HEK293 (cell line): Measurements from ENCODE around the gene PRPF4.

Experiments
- GLI2 ChIP-seq: fragments of 450-650 bp; formaldehyde crosslinking; IDR thresholded peaks from 2 replicates; pipeline ENCODE4; 2017; ENCODE audit warnings: missing biosample characterization, missing genetic modification characterization, low read depth, borderline replicate concordance
- ZFHX2 ChIP-seq: fragments of 450-650 bp; formaldehyde crosslinking; conservative IDR thresholded peaks from 2 replicates; pipeline ENCODE4 v1.5.1; 2016; ENCODE audit warnings: missing biosample characterization, missing genetic modification characterization
- ZNF221 ChIP-seq: fragments of 450-650 bp; formaldehyde crosslinking; IDR thresholded peaks from 2 replicates; pipeline ENCODE4 v1.5.1; 2017; ENCODE audit warnings: missing biosample characterization, missing genetic modification characterization, borderline replicate concordance
- ZNF423 ChIP-seq: fragments of 450-650 bp; formaldehyde crosslinking; IDR thresholded peaks from 2 replicates; pipeline ENCODE4 v1.5.1; 2016; ENCODE audit warnings: missing biosample characterization, missing genetic modification characterization
- ZNF670 ChIP-seq: fragments of 450-650 bp; formaldehyde crosslinking; IDR thresholded peaks from 2 replicates; pipeline ENCODE4 v1.5.1; 2016; ENCODE audit warnings: missing biosample characterization, missing genetic modification characterization, low read depth
- ZNF701 ChIP-seq: fragments of 450-650 bp; formaldehyde crosslinking; IDR thresholded peaks from 2 replicates; pipeline ENCODE4 v1.5.1; 2016; ENCODE audit warnings: missing biosample characterization, missing genetic modification characterization
- ZNF768 ChIP-seq: fragments of 450-650 bp; formaldehyde crosslinking; IDR thresholded peaks from 2 replicates; pipeline ENCODE4 v1.5.1; 2018; ENCODE audit warnings: missing biosample characterization, mild to moderate bottlenecking, missing genetic modification characterization
- TF ChIP-seq, protein P1 (sequence below): fragments of 450-650 bp; formaldehyde crosslinking; IDR thresholded peaks from 2 replicates; pipeline ENCODE4 v1.5.1; 2016; ENCODE audit warnings: missing biosample characterization, missing genetic modification characterization
- TF ChIP-seq, protein P2 (sequence below): fragments of 450-650 bp; formaldehyde crosslinking; IDR thresholded peaks from 2 replicates; pipeline ENCODE4 v1.5.1; 2016; ENCODE audit warnings: missing biosample characterization, missing genetic modification characterization

DNA sequence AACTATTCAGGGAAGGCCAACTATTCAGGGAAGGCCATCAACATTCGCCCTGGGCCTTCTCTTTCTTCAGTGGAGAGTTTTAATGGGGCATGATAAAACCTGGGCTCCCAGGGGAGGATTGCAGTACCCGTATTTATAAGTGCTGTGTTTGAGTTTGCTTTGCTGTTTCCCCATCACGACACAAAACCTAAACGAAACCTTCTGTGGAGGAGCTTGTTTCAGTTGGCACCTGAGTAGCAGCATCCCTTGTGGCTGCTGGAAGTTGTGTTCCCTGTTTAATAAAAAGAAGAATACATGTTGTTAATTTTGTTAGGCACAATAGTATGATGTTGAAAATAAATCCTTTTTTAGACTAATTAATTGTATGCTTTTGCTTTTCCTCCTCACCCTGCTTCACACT lies 56.3 kb downstream of the PRPF4 start:
- TF ChIP-seq, protein P1, sequence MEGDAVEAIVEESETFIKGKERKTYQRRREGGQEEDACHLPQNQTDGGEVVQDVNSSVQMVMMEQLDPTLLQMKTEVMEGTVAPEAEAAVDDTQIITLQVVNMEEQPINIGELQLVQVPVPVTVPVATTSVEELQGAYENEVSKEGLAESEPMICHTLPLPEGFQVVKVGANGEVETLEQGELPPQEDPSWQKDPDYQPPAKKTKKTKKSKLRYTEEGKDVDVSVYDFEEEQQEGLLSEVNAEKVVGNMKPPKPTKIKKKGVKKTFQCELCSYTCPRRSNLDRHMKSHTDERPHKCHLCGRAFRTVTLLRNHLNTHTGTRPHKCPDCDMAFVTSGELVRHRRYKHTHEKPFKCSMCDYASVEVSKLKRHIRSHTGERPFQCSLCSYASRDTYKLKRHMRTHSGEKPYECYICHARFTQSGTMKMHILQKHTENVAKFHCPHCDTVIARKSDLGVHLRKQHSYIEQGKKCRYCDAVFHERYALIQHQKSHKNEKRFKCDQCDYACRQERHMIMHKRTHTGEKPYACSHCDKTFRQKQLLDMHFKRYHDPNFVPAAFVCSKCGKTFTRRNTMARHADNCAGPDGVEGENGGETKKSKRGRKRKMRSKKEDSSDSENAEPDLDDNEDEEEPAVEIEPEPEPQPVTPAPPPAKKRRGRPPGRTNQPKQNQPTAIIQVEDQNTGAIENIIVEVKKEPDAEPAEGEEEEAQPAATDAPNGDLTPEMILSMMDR = no peak
- TF ChIP-seq ZNF221 (tag by site-specific recombination) (no peak), ZFHX2 (no peak), ZNF423 (tag by site-specific recombination) (no peak), ZNF768 (no peak), GLI2 (tag by site-specific recombination) (no peak), ZNF670 (tag by site-specific recombination) (no peak), ZNF701 (tag by site-specific recombination) (no peak)
- TF ChIP-seq, protein P2, sequence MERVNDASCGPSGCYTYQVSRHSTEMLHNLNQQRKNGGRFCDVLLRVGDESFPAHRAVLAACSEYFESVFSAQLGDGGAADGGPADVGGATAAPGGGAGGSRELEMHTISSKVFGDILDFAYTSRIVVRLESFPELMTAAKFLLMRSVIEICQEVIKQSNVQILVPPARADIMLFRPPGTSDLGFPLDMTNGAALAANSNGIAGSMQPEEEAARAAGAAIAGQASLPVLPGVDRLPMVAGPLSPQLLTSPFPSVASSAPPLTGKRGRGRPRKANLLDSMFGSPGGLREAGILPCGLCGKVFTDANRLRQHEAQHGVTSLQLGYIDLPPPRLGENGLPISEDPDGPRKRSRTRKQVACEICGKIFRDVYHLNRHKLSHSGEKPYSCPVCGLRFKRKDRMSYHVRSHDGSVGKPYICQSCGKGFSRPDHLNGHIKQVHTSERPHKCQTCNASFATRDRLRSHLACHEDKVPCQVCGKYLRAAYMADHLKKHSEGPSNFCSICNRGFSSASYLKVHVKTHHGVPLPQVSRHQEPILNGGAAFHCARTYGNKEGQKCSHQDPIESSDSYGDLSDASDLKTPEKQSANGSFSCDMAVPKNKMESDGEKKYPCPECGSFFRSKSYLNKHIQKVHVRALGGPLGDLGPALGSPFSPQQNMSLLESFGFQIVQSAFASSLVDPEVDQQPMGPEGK (tag by site-specific recombination) = no peak
